Effector memory CD4-positive, alpha-beta T cell (primary cell): ENCODE measurements around the gene MAL.
A peak's percentile ranks its signal among the peaks of the same experiment; 100 is the strongest.

Source experiments
- DNase-seq, 3 donors: peaks; one replicate each; pipeline ENCODE4 v3.0.0-alpha.2; 2020
- H3K27ac ChIP-seq: 2 replicates; pipeline ENCODE4 v1.7.0; 2013; ENCODE audit warnings: mild to moderate bottlenecking, low read length, moderate library complexity; ENCODE audit not compliant: insufficient read depth, poor library complexity, severe bottlenecking
- H3K27me3 ChIP-seq: replicated peaks from 2 replicates; pipeline ENCODE4 v1.7.0; 2013; ENCODE audit warnings: mild to moderate bottlenecking, low read length; ENCODE audit not compliant: insufficient read depth, control insufficient read depth, poor library complexity, severe bottlenecking
- H3K36me3 ChIP-seq: 2 replicates; pipeline ENCODE4 v1.7.0; 2013; ENCODE audit warnings: mild to moderate bottlenecking, low read length, moderate library complexity; ENCODE audit not compliant: control insufficient read depth, insufficient read depth
- H3K4me1 ChIP-seq: 2 replicates; pipeline ENCODE4 v1.7.0; 2013; ENCODE audit warnings: low read length, mild to moderate bottlenecking; ENCODE audit not compliant: control insufficient read depth, insufficient read depth, poor library complexity, severe bottlenecking
- H3K4me3 ChIP-seq: 2 replicates; pipeline ENCODE4 v1.7.0; 2013; ENCODE audit warnings: low read length, low read depth, mild to moderate bottlenecking; ENCODE audit not compliant: insufficient read depth, poor library complexity, severe bottlenecking
- H3K9me3 ChIP-seq: 2 replicates; pipeline ENCODE4 v1.7.0; 2013; ENCODE audit warnings: mild to moderate bottlenecking, low read length, moderate library complexity; ENCODE audit not compliant: control insufficient read depth

MAL gene

DNA sequence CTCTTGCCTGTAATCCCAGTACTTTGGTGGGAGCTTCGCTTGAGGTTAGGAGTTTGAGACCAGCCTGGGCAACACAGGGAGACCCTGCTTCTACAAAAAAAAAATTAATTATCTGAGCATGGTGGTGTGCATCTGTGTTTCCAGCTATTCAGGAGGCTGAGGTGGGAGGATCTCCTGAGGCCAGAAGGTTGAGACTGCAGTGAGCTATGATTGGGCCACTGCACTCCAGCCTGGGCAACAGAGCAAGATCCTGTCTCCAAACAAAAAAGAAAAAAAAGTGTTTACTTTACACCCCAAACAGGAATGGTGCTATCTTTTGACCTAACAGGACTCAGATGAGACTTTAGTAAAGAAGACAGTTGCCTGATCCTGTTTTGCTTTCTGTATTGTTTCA, 35.6 kb downstream of the MAL start:
- H3K27ac ChIP-seq = no peak overlapping the region
- H3K27me3 ChIP-seq = no peaks in the 10 kb centered on the region
- no peak overlapping the region for H3K4me3 ChIP-seq
- no peaks in the 10 kb centered on the region for H3K9me3 ChIP-seq
- no peak for DNase-seq
- no peaks in the 10 kb centered on the region for H3K36me3 ChIP-seq
- peaks cover 20% of the 10 kb centered on the region for H3K4me1 ChIP-seq

DNA sequence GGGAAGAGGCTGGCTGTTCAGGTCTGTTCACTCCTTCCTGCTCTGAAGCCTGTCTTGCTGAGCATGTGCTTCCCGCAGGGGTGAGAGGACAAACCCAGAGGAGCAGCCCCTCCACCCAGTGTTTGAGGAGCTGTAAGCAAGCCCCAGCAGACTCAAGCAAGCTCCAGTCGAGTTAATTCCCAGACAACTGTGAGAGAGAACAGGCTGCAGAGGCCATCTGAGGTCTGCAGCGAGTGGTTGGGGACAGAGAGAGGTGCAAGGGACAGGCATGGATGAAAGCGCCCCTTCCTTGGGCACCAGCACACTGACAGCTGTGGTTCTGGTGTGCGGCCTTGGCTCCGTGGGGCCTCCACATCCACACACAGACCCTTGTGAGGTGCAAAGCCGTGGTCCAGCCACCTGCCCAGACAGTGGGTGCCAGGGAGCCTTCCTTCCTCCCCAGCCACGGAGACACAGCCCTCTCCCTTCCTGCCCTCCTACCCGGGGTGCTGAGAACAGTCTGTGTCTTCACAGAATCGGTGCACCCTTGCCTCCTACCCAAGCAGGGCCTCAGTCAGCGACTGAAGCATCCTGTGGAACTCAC, 36.2 kb downstream of the MAL start:
- Histone ChIP-seq H3K27me3 (no peaks in the 10 kb centered on the region), H3K9me3 (no peaks in the 10 kb centered on the region), H3K36me3 (no peaks in the 10 kb centered on the region), H3K4me3 (no peak overlapping the region), H3K4me1 (peaks cover 20% of the 10 kb centered on the region), H3K27ac (no peak overlapping the region)
- no peak for DNase-seq

- Histone ChIP-seq H3K4me3 (no peak overlapping the region), H3K36me3 (no peaks in the 10 kb centered on the region), H3K27ac (no peak overlapping the region), H3K9me3 (no peaks in the 10 kb centered on the region), H3K27me3 (no peaks in the 10 kb centered on the region), H3K4me1 (peaks cover 20% of the 10 kb centered on the region)
- DNase-seq = no peak
These were observed 37.0 kb downstream of the MAL start for GRCh38 chr2:95062242-95063085.

DNA sequence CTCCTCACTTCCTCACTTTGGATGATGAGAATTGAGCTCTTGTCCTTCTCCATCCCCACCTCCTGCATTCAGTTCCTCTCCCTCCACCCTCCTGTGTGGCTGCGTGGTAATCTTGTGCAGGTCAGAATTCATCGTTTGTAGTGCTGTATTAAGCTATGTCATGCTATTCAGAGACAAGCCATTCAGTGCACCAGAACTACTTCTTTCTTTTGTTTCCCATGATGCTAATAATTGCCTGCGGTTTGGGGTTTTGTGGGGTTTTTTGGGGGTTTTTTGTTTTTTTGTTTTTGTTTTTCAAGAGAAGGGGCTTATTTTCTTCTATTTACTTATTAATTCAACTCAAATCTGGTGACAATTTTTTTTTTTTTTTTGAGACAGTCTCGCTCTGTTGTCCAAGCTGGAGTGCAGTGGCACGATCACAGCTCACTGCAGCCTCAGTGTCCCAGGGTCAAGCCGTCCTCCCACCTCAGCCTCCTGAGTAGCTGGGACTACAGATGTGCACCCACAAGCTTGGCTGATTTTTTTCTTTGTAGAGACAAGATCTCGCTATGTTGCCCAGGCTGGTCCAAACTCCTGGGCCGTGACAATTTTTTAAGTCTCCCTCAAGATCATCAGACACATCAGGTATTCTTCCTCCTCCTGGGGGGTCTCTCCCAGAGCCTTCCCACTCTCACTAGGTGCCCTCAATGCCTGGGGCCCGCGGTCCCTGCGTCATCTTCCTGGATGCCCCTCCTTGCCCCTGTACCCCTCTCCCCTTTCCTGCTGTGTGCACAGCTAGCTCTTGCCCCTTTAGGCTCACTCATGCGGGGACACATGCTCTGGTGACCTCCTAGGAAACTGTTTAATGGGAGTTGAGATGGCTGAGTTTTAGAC, 37.8 kb downstream of the MAL start:
- no peak for DNase-seq
- H3K9me3 ChIP-seq = no peaks in the 10 kb centered on the region
- no peak overlapping the region for H3K4me3 ChIP-seq
- no peak overlapping the region for H3K27ac ChIP-seq
- H3K27me3 ChIP-seq = no peaks in the 10 kb centered on the region
- peaks cover 20% of the 10 kb centered on the region for H3K4me1 ChIP-seq
- H3K36me3 ChIP-seq = no peaks in the 10 kb centered on the region

- DNase-seq = no peak
These were observed 42.7 kb downstream of the MAL start for GRCh38 chr2:95068256-95068655.

GRCh38 chr2:95069465-95069864, 44.0 kb downstream of the MAL start:
- Histone ChIP-seq H3K27ac (no peak overlapping the region), H3K36me3 (no peaks in the 10 kb centered on the region), H3K9me3 (no peaks in the 10 kb centered on the region), H3K4me1 (peaks cover 14% of the 10 kb centered on the region), H3K4me3 (no peak overlapping the region), H3K27me3 (no peaks in the 10 kb centered on the region)
- DNase-seq = no peak

More at GRCh38 chr2:95068256-95068655, 42.7 kb downstream of the MAL start:
- no peaks in the 10 kb centered on the region for H3K27me3 ChIP-seq
- H3K9me3 ChIP-seq = no peaks in the 10 kb centered on the region
- peaks cover 4% of the 10 kb centered on the region for H3K4me1 ChIP-seq
- H3K4me3 ChIP-seq = no peak overlapping the region
- H3K27ac ChIP-seq = no peak overlapping the region
- H3K36me3 ChIP-seq = no peaks in the 10 kb centered on the region

GRCh38 chr2:95071856-95072255, 46.3 kb downstream of the MAL start:
- no peaks in the 10 kb centered on the region for H3K27me3 ChIP-seq
- no peak overlapping the region for H3K4me3 ChIP-seq
- DNase-seq = no peak

GRCh38 chr2:95072424-95072823, 46.9 kb downstream of the MAL start:
- Histone ChIP-seq H3K27me3 (no peaks in the 10 kb centered on the region), H3K36me3 (no peaks in the 10 kb centered on the region), H3K4me1 (peaks cover 39% of the 10 kb centered on the region), H3K27ac (no peak overlapping the region), H3K9me3 (no peaks in the 10 kb centered on the region), H3K4me3 (no peak overlapping the region)
- no peak for DNase-seq

More at GRCh38 chr2:95071856-95072255, 46.3 kb downstream of the MAL start:
- Histone ChIP-seq H3K27ac (no peak overlapping the region), H3K4me1 (peaks cover 33% of the 10 kb centered on the region), H3K9me3 (no peaks in the 10 kb centered on the region), H3K36me3 (no peaks in the 10 kb centered on the region)

DNA sequence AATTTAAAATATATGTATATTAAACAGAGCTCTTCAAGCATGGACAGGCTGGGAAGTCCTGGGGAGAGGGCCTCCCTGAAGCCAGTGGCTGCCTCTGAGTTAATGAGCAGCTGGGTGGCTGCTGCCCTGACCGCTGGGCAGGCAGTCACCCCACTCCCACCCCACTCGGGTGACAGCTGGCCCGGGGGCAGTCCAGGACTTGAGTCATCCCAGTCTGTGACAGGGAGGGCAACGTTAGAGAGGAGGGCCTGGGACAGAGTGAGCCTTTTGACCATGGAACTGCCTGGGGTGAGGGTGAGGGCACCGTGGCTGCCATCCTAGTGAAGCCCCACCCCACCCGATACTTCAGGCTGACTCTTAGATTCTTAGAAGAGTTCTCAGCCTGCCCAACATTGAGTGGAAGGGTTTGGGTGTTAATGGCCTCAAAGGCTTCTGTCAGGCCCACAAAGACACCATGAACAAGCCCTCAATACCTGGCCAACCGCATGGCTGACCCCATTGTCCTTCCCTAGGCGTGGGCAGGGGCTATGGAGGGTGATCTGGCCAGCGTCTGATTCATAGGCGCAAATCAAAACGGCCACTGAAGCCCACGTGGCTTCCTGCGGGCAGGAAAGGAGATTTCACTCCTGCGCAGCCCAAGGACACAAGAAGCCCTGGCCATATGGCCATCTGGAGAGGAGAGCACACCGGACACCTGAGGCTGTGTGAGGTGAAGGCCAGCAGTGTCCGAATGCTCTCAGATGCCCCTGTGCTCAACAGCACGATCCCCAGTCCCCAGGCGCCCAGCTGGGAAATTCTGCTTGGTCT, 48.6 kb downstream of the MAL start:
- peaks cover 41% of the 10 kb centered on the region for H3K4me1 ChIP-seq
- no peak overlapping the region for H3K4me3 ChIP-seq
- no peak for DNase-seq

More for the DNA sequence above, 48.6 kb downstream of the MAL start:
- H3K9me3 ChIP-seq = no peaks in the 10 kb centered on the region
- peak overlapping the region; percentile 73 for H3K27ac ChIP-seq
- H3K36me3 ChIP-seq = no peaks in the 10 kb centered on the region
- no peaks in the 10 kb centered on the region for H3K27me3 ChIP-seq
